ENCODE measurements around the gene P2RX6.
A peak's percentile ranks its signal among the peaks of the same experiment; 100 is the strongest.
"Not testable (repeated sequence)": the region's sequence is repeated elsewhere in the genome, so short reads cannot be mapped to it uniquely, and the experiment has no call there.

P2RX6 gene

GRCh38 chr22:20995329-20996030, 19.5 kb upstream of the P2RX6 start:
- no peak for DNase-seq

GRCh38 chr22:20996031-20996410, 18.9 kb upstream of the P2RX6 start:
- DNase-seq = no peak

- no peak for DNase-seq
Measured at GRCh38 chr22:20996598-20997535, 18.1 kb upstream of the P2RX6 start.

- no peak for DNase-seq
Measured at GRCh38 chr22:20997536-20998257, 17.3 kb upstream of the P2RX6 start.

- DNase-seq = no peak
Measured at GRCh38 chr22:20998411-20999336, 16.3 kb upstream of the P2RX6 start.

- no peak for DNase-seq
Measured at GRCh38 chr22:20999350-21000206, 15.4 kb upstream of the P2RX6 start.

- DNase-seq = no peak
Measured at GRCh38 chr22:21000207-21000986, 14.6 kb upstream of the P2RX6 start.

- DNase-seq = no peak
Measured at GRCh38 chr22:21000987-21001600, 13.9 kb upstream of the P2RX6 start.

- peak; percentile 93 for DNase-seq
Measured at GRCh38 chr22:21001601-21002325, 13.2 kb upstream of the P2RX6 start, which contains the start of gene THAP7. Gene THAP7 (minus strand): TSS chr22:21002118. CDS start chr22:21001911, 207 bp downstream.

- DNase-seq = no peak
Measured at GRCh38 chr22:21003782-21004181, 11.2 kb upstream of the P2RX6 start.

GRCh38 chr22:21009208-21009607, 5.8 kb upstream of the P2RX6 start:
- not testable (repeated sequence) for DNase-seq

- DNase-seq = no peak
Measured at GRCh38 chr22:21009638-21010425, 5.1 kb upstream of the P2RX6 start.

GRCh38 chr22:21010426-21011113, 4.4 kb upstream of the P2RX6 start:
- DNase-seq = no peak

- DNase-seq = no peak
Measured at GRCh38 chr22:21012446-21013407, 2.2 kb upstream of the P2RX6 start.

GRCh38 chr22:21013657-21014201, 1.2 kb upstream of the P2RX6 start:
- no peak for DNase-seq

- DNase-seq = peak; percentile 97
Measured at GRCh38 chr22:21014202-21014725, 701 bp upstream of the P2RX6 start.

Measured in NCI-H1092 (cell line).